ENCODE results near the gene GOLGA1. TPM values are rescaled to one million over a fixed set of nuclear protein-coding genes. Genes with fewer than 3 reads are reported as not detected.

GOLGA1 gene
- total and polyA plus RNA-seq, 9 of the 15 experiments (the other 6 are each of a cell fraction or from before 2014, with no cell fraction given): 2.9 to 15.9 (median 8.5) TPM

DNA sequence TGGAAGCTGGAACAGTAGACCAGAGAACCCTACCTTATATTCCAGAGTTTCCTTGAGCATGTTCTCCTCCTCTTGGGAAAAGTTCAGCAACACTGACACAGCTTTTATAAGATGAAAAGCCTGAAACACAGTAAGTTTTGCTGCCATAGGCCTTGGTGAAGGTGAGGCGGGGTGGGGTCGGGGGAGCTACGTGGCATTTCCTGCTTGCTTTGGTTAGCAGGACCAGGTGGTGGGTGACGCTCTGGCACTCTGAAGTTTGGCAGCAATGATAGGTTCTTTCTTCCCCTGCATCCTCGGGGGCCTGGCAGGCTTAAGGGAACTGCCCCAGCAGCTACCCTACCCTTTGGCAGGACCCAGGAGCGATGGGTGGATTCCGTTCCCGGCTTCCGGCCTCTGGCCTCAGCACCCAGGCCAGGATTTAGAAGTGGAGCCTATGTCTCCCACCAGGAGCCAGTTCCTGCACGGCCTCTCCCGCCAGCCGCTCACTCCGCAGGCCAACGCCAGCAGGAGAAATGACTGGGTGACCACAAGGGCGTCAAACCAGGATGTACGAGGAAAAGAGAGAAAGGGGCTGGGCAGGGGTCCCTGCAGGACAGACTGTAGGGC, 59.6 kb downstream of the GOLGA1 start:
- Histone ChIP-seq H4K20me1 (replicated peaks; ENCODE audit: control insufficient read depth, insufficient read depth, low read length) (no peaks in the 10 kb centered on the region), H3K79me2 (ENCODE audit: control insufficient read depth, insufficient read depth, low read length) (no peaks in the 10 kb centered on the region), H3K4me1 (replicated peaks in 1 of 2; ENCODE audit: control insufficient read depth in 2 of 2, insufficient read depth in 2 of 2, low read length in 2 of 2) (no peaks in the 10 kb centered on the region; a peak in 1 of 5 replicates), H3K27ac (ENCODE audit: extremely low read depth, low read depth, low read length) (no peak overlapping the region), H3K36me3 (ENCODE audit: control insufficient read depth, insufficient read depth, low read length) (peaks cover 72% of the 10 kb centered on the region), H3K9me1 (ENCODE audit: control insufficient read depth, insufficient read depth, low read length) (no peaks in the 10 kb centered on the region), H3K4me3 (no peak overlapping the region), H3K9me3 (replicated peaks; ENCODE audit: control insufficient read depth, insufficient read depth, low read depth, low read length) (no peaks in the 10 kb centered on the region), H3K9ac (ENCODE audit: insufficient read depth in 1 of 2, low read depth in 2 of 2, low read length in 2 of 2) (no peak overlapping the region), H2AFZ (ENCODE audit: low read depth, low read length) (no peak overlapping the region), H3K4me2 (ENCODE audit: insufficient read depth, low read length) (no peak overlapping the region), H3K27me3 (ENCODE audit: control insufficient read depth in 2 of 2, insufficient read depth in 2 of 2, low read length in 2 of 2) (no peaks in the 10 kb centered on the region)
- no peak for TF ChIP-seq SMARCB1 (IDR thresholded peaks at IDR 0.05; ENCODE audit: insufficient read length, low read depth)
- peak; percentile 16; the same call in 1 of the 2 replicates for TF ChIP-seq POLR2G (IDR thresholded peaks at IDR 0.05; ENCODE audit: low read depth, low read length)
- FAIRE-seq (no peak), DNase-seq (ENCODE audit: extremely low read depth in 1 of 4, low spot score in 3 of 4) (no peak), ATAC-seq (no peak)
- in situ Hi-C loops (cut with MboI) (loop anchor here (10.0 kb wide), 1 partner anchor 1024 kb away; no protein-coding TSS in a partner anchor), intact Hi-C loops (cut with micrococcal nuclease) (no loop called here)
- CTCF ChIA-PET (ENCODE audit: low intra/inter-chr PET ratio): no interaction called here
- no TSS peak for BruUV-seq (replicated peaks)
- POLR2A ChIA-PET: interaction anchor here (1.2 to 2.8 kb wide), 2 partner anchors 10 to 11 kb away, joined by 3 to 8 read pairs; no protein-coding TSS in a partner anchor
- WGBS (ENCODE audit: insufficient coverage, low coverage, missing lambda C conversion rate): 89% methylated on average over 15 of the region's 16 CpGs

DNA sequence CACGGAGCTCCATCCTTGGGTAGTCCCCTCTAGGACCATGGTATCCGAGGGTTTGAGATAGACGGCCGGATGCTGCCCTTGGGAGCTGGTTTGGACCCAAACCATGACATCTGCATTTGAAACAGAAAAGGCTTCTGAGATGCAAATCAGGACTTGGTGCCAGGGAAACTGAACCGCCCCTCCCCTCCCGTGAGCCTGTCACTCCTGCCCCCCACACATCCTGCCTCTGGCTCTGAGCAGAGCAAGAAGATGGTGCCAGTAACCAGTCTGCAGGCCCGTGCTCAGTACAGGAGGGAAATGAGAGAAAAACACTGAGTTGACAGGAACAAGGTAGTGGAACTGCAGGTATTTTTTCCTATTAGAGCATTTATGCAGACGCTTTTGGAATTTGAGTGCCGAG, 60.4 kb downstream of the GOLGA1 start:
- 69% methylated on average over 8 of the region's 9 CpGs for WGBS (ENCODE audit: insufficient coverage, low coverage, missing lambda C conversion rate)
- intact Hi-C loops (cut with micrococcal nuclease): no loop called here
- ATAC-seq: no peak
- TF ChIP-seq HNRNPUL1 (IDR thresholded peaks at IDR 0.05; ENCODE audit: low read length) (no peak), SOX6 (IDR thresholded peaks at IDR 0.05) (no peak), CBFA2T2 (conservative IDR thresholded peaks at IDR 0.05) (no peak), ZNF766 (CRISPR knock-in tag; conservative IDR thresholded peaks at IDR 0.05) (no peak), DDX20 (tag; IDR thresholded peaks at IDR 0.05; ENCODE audit: low read depth) (no peak), ZNF717 (CRISPR knock-in tag; IDR thresholded peaks at IDR 0.05) (no peak), MECOM (CRISPR knock-in tag; IDR thresholded peaks at IDR 0.05) (no peak), CBX2 (IDR thresholded peaks at IDR 0.05; ENCODE audit: insufficient read depth, low read length, poor library complexity, severe bottlenecking) (no peak), HDAC8 (tag; IDR thresholded peaks at IDR 0.05) (no peak), SMARCB1 (IDR thresholded peaks at IDR 0.05; ENCODE audit: insufficient read length, low read depth) (no peak), SMAD3 (CRISPR knock-in tag; conservative IDR thresholded peaks at IDR 0.05) (no peak), TAF7 (tag; IDR thresholded peaks at IDR 0.05) (no peak), BCOR (IDR thresholded peaks at IDR 0.05) (no peak), CHD1 (IDR thresholded peaks at IDR 0.05; ENCODE audit: low read length) (no peak)
- TF ChIP-seq, protein P1, sequence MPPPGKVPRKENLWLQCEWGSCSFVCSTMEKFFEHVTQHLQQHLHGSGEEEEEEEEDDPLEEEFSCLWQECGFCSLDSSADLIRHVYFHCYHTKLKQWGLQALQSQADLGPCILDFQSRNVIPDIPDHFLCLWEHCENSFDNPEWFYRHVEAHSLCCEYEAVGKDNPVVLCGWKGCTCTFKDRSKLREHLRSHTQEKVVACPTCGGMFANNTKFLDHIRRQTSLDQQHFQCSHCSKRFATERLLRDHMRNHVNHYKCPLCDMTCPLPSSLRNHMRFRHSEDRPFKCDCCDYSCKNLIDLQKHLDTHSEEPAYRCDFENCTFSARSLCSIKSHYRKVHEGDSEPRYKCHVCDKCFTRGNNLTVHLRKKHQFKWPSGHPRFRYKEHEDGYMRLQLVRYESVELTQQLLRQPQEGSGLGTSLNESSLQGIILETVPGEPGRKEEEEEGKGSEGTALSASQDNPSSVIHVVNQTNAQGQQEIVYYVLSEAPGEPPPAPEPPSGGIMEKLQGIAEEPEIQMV (tag; conservative IDR thresholded peaks at IDR 0.05; ENCODE audit: low read depth): no peak

More for the DNA sequence above, 60.4 kb downstream of the GOLGA1 start:
- ChIA-PET CTCF (ENCODE audit: low intra/inter-chr PET ratio) (no interaction called here), POLR2A (interaction anchor here (1.2 to 3.0 kb wide), 3 partner anchors 10 to 19 kb away, joined by 3 to 10 read pairs (median 8); no protein-coding TSS in a partner anchor)
- Histone ChIP-seq H3K9me3 (replicated peaks; ENCODE audit: control insufficient read depth, insufficient read depth, low read depth, low read length) (no peaks in the 10 kb centered on the region), H3K27me3 (ENCODE audit: control insufficient read depth in 2 of 2, insufficient read depth in 2 of 2, low read length in 2 of 2) (no peaks in the 10 kb centered on the region), H4K20me1 (replicated peaks; ENCODE audit: control insufficient read depth, insufficient read depth, low read length) (peaks cover 3% of the 10 kb centered on the region; the same call in 1 of the 2 replicates), H3K9ac (ENCODE audit: insufficient read depth in 1 of 2, low read depth in 2 of 2, low read length in 2 of 2) (no peak overlapping the region), H3K4me3 (no peak overlapping the region), H3K4me1 (replicated peaks in 1 of 2; ENCODE audit: control insufficient read depth in 2 of 2, insufficient read depth in 2 of 2, low read length in 2 of 2) (no peaks in the 10 kb centered on the region; a peak in 1 of 5 replicates), H3K36me3 (ENCODE audit: control insufficient read depth, insufficient read depth, low read length) (peaks cover 71% of the 10 kb centered on the region), H3K4me2 (ENCODE audit: insufficient read depth, low read length) (no peak overlapping the region), H3K27ac (ENCODE audit: extremely low read depth, low read depth, low read length) (no peak overlapping the region), H3K79me2 (ENCODE audit: control insufficient read depth, insufficient read depth, low read length) (peaks cover 3% of the 10 kb centered on the region; the same call in 1 of the 3 replicates), H3K9me1 (ENCODE audit: control insufficient read depth, insufficient read depth, low read length) (no peaks in the 10 kb centered on the region), H2AFZ (ENCODE audit: low read depth, low read length) (no peak overlapping the region)
- DNase-seq (ENCODE audit: extremely low read depth in 1 of 4, low spot score in 3 of 4) (no peak), FAIRE-seq (no peak)
- no TSS peak for BruUV-seq (replicated peaks)
- in situ Hi-C loops (cut with MboI): loop anchor here (10.0 kb wide), 1 partner anchor 1024 kb away; no protein-coding TSS in a partner anchor
